GM18907 (cell line): Measurements from ENCODE around the gene MUC7.
"Not testable (repeated sequence)": the region's sequence is repeated elsewhere in the genome, so short reads cannot be mapped to it uniquely, and the experiment has no call there.

ENCODE experiments used
- ATAC-seq: cut with Tn5 transposase; IDR thresholded peaks from one replicate; pipeline ENCODE4 v1.9.1; 2021; ENCODE audit warnings: mild to moderate bottlenecking, moderate library complexity; ENCODE audit not compliant: unreplicated experiment

MUC7 gene

GRCh38 chr4:70471897-70472296 lies at the start of gene MUC7:
Gene MUC7, plus strand, starts transcription at chr4:70472197. Its CDS starts 1,825 bp downstream, at chr4:70474022.
- no peak for ATAC-seq

GRCh38 chr4:70425306-70425705 lies 46.7 kb upstream of the MUC7 start:
- ATAC-seq, result no peak

- ATAC-seq, result no peak
Measured at GRCh38 chr4:70426789-70427188, 45.2 kb upstream of the MUC7 start.

DNA sequence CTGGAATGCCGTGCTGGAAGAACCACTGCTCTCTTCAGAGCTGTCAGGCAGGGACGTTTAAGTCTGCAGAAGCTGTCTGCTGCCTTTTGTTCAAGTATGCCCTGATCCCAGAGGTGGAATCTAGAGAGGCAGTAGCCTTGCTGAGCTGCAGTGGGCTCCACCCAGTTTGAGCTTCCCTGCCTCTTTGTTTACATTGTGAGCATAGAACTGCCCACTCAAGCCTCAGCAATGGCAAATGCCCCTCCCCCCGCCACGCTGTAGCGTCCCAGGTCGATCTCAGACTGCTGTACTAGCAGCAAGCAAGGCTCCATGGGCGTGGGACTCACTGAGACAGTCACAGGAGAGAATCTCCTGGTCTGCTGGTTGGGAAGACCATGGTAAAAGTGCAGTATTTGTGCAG lies 34.8 kb upstream of the MUC7 start:
- ATAC-seq, result no peak

GRCh38 chr4:70442474-70442873 lies 29.5 kb upstream of the MUC7 start:
- ATAC-seq, result no peak

GRCh38 chr4:70443329-70443728 lies 28.7 kb upstream of the MUC7 start:
- ATAC-seq, result no peak

GRCh38 chr4:70449220-70449619 lies 22.8 kb upstream of the MUC7 start:
- ATAC-seq, result peak; percentile 78

DNA sequence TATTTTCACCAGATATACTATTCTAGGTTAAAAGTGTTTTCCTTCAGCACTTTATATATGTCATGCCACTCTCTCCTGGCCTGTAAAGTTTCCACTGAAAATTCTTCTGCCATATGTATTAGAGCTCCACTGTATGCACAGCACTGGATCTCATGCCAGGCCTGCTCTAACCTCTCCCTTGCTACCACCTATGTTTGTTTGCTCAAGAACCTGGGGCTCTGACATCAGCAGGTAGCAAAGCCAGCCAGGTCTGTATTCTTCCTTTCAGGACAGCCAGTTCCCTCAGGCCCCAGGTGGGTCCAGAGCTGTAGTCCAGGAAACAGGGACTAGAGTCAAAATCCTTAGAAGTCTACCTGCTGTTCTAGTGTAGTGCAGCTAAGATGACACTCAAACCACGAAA lies 19.1 kb upstream of the MUC7 start:
- ATAC-seq, result no peak

GRCh38 chr4:70463335-70463734 lies 8.7 kb upstream of the MUC7 start:
- no peak for ATAC-seq

DNA sequence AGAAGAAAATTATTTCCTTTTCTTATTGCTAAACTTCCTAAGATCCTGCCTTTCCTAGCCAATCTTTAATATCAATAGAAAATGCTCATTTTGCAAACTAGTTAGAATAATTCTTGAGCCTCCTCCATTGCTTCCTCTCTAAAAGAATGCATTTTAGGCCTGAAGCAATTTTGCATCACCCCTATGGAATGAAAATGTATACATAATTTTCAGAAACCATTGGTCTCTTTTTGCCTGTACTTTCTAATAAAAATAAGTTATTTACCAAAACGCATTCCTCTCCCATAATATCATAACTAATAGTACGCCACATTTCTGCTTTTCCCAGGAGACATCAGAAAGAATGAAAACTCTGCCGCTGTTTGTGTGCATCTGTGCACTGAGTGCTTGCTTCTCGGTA lies 1.7 kb downstream of the MUC7 start:
- no peak for ATAC-seq

- ATAC-seq, result no peak
Measured at GRCh38 chr4:70488748-70489147, 16.8 kb downstream of the MUC7 start.

DNA sequence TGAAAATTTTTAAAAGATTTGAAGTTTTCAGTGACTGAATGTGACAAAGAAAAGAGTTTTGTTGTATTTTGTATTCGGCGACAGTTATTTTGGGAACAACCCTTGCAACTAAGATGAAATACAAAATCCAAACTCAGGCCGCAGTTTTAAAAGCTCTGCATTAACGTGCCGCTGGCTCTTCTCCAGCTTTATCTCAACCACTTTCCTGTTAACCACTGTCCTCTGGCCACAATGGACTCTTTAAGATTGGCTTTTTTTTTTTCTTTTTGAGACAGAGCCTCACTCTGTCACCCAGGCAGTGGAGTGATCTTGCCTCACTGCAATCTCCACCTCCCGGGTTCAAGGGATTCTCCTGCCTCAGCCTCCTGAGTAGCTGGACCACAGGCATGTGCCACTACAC lies 24.2 kb downstream of the MUC7 start:
- ATAC-seq, result no peak

DNA sequence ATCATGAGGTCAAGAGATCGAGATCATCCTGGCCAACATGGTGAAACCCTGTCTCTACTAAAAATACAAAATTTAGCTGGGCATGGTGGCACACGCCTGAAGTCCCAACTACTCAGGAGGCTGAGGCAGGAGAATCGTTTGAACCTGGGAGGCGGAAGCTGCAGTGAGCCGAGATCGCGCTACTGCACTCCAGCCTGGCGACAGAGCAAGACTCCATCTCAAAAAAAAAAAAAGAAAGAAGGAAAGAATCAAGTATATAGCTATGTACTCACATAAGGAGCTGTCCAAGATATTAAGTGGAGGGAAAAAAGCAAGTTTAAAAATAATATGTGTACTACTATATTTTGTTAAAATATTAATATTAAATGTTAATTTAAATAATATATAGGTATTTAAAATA lies 29.8 kb downstream of the MUC7 start:
- not testable (repeated sequence) for ATAC-seq

- ATAC-seq, result no peak
Measured at GRCh38 chr4:70504733-70505132, 32.7 kb downstream of the MUC7 start.

DNA sequence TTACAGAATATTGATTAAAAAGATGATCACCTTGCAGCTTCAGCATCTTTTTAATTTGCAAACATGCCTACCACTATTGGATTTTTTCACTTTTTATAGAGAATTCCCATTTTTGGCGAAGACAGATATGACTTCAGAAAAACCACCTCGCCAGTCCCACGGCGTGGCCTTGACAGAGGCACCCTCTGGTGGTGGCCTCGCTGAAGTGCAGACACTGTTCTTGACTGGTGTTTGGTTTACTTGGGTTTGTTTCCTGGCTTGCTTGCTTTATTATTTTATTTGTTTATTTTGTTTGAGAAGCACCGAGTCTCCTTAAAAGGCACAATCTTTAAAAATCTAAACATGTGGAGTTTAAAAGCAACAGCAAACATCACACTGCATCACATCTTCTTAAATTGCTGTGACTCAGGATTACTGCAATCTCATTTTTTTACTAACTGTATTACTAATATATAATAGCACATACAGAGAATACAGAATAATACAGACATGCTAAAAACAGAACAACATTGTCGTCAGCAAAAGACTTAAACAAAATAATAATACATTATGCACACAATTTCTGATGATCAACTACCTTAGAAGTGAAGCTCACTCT lies 33.3 kb downstream of the MUC7 start:
- peak; percentile 94 for ATAC-seq

- ATAC-seq, result no peak
Measured at GRCh38 chr4:70508801-70509200, 36.8 kb downstream of the MUC7 start.

DNA sequence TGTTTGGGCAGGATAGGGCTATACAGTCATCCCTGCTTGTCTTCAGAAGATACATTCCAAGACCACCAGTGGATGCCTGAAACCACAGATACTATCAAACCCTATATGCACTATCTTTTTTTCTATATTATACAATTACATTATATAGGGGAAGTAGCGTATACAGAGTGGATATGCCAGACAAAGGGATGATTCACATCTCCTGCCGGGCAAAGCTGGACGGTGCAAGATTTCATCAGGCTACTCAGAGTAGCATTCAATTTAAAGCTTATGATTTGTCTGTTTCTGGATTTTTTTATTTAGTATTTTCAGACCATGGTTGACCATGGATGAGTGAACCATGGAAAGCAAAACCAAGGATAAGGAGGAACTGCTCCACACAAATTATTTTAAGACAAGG lies 39.4 kb downstream of the MUC7 start:
- ATAC-seq, result no peak

DNA sequence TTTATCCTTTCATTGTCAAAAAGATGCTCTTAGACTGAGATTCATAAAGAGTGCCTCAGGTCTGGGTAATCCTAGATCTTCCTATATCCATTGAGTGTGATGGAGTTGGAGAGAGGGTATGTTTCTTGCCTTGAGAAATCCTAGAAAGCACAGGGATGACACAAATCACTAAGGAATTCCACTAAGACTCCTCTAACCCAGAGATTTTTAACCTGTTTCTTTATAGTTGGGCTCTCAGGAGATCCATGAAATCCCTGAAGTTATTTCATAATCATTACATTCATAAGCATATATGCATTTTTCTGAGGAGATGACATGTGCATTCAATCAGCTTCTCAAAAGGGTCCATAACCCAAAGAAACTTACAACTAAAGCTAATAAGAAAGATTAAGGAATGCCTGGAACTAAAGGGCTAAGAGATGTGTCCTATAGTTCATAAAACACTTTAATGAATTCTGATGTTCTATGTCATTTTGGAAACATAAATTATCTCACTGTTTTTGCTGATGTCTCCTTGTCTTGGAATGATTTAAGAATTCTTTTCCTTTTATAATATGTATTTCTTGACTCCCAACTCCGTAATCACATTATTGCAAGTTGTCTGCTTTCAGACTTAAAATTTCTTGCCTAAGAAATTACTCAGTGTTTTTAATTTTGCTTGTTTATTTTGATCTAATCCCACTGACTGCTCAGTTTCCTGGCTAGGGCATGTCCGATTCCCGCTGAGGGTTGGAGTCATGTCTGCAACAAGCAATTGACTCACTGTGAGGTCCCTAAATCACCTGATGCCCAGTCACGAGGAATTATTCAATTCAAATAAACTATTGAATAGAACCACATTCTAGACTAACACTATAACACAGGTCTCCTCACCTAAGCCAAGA lies 43.6 kb downstream of the MUC7 start:
- no peak for ATAC-seq

- ATAC-seq, result no peak
Measured at GRCh38 chr4:70518269-70518668, 46.3 kb downstream of the MUC7 start, which contains the start of gene AMTN. Gene AMTN, plus strand, starts transcription at chr4:70518569. Its CDS starts 209 bp downstream, at chr4:70518778.

DNA sequence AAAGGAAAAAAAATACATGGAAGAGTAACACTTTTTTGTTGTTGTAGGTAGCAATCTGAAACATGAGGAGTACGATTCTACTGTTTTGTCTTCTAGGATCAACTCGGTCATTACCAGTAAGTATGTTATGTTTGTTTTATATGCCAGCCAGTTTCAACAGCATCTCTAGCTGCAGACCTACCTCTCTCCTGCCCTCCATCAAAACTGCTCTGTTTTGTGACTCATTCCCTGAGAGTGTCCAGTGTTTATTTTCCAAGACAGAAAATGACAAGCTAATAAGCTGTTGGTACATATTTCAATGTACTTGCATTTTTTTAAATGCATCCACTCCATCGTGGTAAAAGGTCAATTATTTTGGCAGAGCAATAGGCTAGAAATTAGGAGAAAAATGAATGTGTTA lies 46.7 kb downstream of the MUC7 start:
- no peak for ATAC-seq

DNA sequence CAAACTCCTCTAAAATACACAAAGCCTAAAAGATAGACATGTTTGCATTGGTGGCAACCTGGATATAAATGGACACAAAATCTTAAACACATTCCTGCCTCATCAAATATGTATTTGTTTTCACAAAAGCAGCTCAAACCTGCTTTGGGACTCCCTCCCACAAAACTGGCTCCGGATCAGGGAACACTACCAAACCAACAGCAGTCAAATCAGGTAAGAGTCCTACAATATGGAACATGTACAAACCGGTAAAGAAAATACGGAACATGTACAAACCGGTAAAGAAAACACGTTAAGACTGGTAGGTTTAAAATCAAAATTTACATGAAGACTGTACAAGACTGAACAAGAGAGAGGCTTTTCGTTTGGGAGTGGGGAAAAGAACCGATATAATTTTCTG lies 50.6 kb downstream of the MUC7 start:
- ATAC-seq, result no peak

DNA sequence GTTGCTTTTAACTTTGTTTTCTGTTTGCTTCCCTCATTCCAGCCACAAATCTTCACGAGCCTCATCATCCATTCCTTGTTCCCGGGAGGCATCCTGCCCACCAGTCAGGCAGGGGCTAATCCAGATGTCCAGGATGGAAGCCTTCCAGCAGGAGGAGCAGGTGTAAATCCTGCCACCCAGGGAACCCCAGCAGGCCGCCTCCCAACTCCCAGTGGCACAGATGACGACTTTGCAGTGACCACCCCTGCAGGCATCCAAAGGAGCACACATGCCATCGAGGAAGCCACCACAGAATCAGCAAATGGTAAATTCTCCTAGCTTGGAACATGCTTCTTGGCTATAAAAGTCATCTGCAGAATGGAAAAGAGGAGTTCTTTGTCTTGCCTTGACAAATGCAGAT lies 59.0 kb downstream of the MUC7 start:
- ATAC-seq, result no peak
